Germinal center (tissue), 1 donor: ENCODE data around the gene FAM156B.
A peak's percentile ranks its signal among the peaks of the same experiment; 100 is the strongest.
"Not testable (repeated sequence)": the region's sequence is repeated elsewhere in the genome, so short reads cannot be mapped to it uniquely, and the experiment has no call there.

Source experiments
- DNase-seq: peaks from one replicate; pipeline ENCODE4 v3.0.0; 2012; ENCODE audit warnings: mixed read lengths, low spot score

The FAM156B gene

GRCh38 chrX:52923781-52924241 is 26.7 kb downstream of the FAM156B start:
- DNase-seq: peak; percentile 7

- not testable (repeated sequence) for DNase-seq
Observed at GRCh38 chrX:52930214-52930613, 33.1 kb downstream of the FAM156B start.

GRCh38 chrX:52933213-52933612 is 36.1 kb downstream of the FAM156B start:
- DNase-seq: no peak

- peak; percentile 2 for DNase-seq
Observed at GRCh38 chrX:52933976-52934703, 37.0 kb downstream of the FAM156B start.

GRCh38 chrX:52934704-52935469 is 37.8 kb downstream of the FAM156B start:
- peak; percentile 82 for DNase-seq

- not testable (repeated sequence) for DNase-seq
Observed at GRCh38 chrX:52935470-52935784, 38.3 kb downstream of the FAM156B start.

GRCh38 chrX:52940704-52941103 is 43.6 kb downstream of the FAM156B start:
- DNase-seq: not testable (repeated sequence)

GRCh38 chrX:52941728-52942127 is 44.6 kb downstream of the FAM156B start:
- DNase-seq: not testable (repeated sequence)

- DNase-seq: not testable (repeated sequence)
Observed at GRCh38 chrX:52945838-52946494, 48.8 kb downstream of the FAM156B start.

GRCh38 chrX:52947501-52947900 is 50.4 kb downstream of the FAM156B start:
- DNase-seq: not testable (repeated sequence)

- not testable (repeated sequence) for DNase-seq
Observed at GRCh38 chrX:52948265-52948664, 51.1 kb downstream of the FAM156B start.

GRCh38 chrX:52949325-52949724 is 52.2 kb downstream of the FAM156B start:
- not testable (repeated sequence) for DNase-seq

- not testable (repeated sequence) for DNase-seq
Observed at GRCh38 chrX:52949884-52950283, 52.8 kb downstream of the FAM156B start.
